ENCODE data around the gene RABEP2. TPM values are rescaled to one million over a fixed set of nuclear protein-coding genes. Genes with fewer than 3 reads are reported as not detected.

The RABEP2 gene
- total RNA-seq, 1 experiment from 2014 or later, result 17.5 TPM

DNA sequence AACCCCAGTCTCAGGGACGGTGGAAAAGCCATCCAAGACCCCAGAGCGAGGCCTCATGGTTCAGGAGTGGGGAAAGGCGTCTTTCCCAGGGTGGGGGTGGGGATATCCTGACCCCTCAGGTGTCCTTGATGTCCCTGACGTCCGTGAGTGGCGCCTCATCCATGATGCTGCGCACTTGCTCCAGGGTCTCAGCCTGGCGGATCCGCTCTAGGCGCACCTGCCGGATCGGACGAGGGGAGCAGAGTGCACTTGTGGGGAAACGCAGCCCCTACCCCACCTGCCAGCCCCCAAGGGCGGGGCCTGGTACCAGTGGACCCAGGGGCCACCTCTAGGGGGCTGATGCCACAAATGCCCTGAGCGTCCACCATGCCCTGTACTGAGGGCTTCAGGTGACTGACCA, 20.2 kb downstream of the RABEP2 start:
- H3K14ac ChIP-seq (ENCODE audit: insufficient read depth, low read length), result no peak overlapping the region
- H3K79me2 ChIP-seq (ENCODE audit: insufficient read depth, low read length), result no peaks in the 10 kb centered on the region
- H4K91ac ChIP-seq (ENCODE audit: insufficient read length, low read depth, low read length), result no peak overlapping the region
- DNase-seq, result no peak
- H3K9ac ChIP-seq (ENCODE audit: extremely low read depth, insufficient read length, low read length), result no peak overlapping the region
- H2BK20ac ChIP-seq (ENCODE audit: low read depth, low read length, poor library complexity, severe bottlenecking), result no peak overlapping the region
- no CpG with 5 or more reads among the region's 16 CpGs for WGBS (ENCODE audit: extremely low coverage, insufficient read length, low lambda C conversion rate)
- H3T11ph ChIP-seq (ENCODE audit: low read length), result no peak overlapping the region
- no peak overlapping the region for H3K4ac ChIP-seq (ENCODE audit: low read depth, low read length)
- no peak overlapping the region for H2BK5ac ChIP-seq (ENCODE audit: insufficient read length, low read length)
- Mint-ChIP-seq H3K27me3 (ENCODE audit: low read depth) (no peaks in the 10 kb centered on the region), H3K4me1 (no peaks in the 10 kb centered on the region; a peak in 1 of 4 replicates), H3K4me3 (no peak overlapping the region), H3K9me3 (no peaks in the 10 kb centered on the region), H3K36me3 (ENCODE audit: insufficient read depth in 1 of 3, low read depth in 3 of 3) (peaks cover 0 to 8% (median 0%) of the 10 kb centered on the region in 3 experiments; a peak in 1 of 7 replicates), H3K27ac (0 out of 7 replicates have a peak overlapping the region, but pooled peaks of 1 of the 3 experiments have one; percentile 76)
- no peak overlapping the region for H2AK5ac ChIP-seq (ENCODE audit: insufficient read length, low read length)
- no peak overlapping the region for H3K56ac ChIP-seq (ENCODE audit: insufficient read length, low read depth, low read length)
- no peak overlapping the region for H2BK15ac ChIP-seq (ENCODE audit: low read depth, low read length)
- no peak overlapping the region for H4K8ac ChIP-seq (replicated peaks; ENCODE audit: insufficient read length, low read depth, low read length)
- no peak overlapping the region for H3K18ac ChIP-seq (ENCODE audit: insufficient read length, low read depth, low read length)
- no peak overlapping the region for H4K5ac ChIP-seq (ENCODE audit: insufficient read length, low read depth, low read length)
- H3K4me1 ChIP-seq (ENCODE audit: insufficient read depth, low read length), result no peaks in the 10 kb centered on the region
- no peak overlapping the region for H2AFZ ChIP-seq (ENCODE audit: low read length)
- H3K27ac ChIP-seq (ENCODE audit: insufficient read length, low read depth, low read length), result no peak overlapping the region
- no peak overlapping the region for H3K4me2 ChIP-seq (ENCODE audit: insufficient read depth, insufficient read length, low read length)
- no peak overlapping the region for H3K23ac ChIP-seq (ENCODE audit: insufficient read length, low read depth, low read length)
- H2BK120ac ChIP-seq (ENCODE audit: low read depth, low read length, poor library complexity, severe bottlenecking), result no peak overlapping the region
- no peaks in the 10 kb centered on the region for H3K9me3 ChIP-seq (ENCODE audit: control insufficient read depth, low read depth, low read length)
- H2BK12ac ChIP-seq (ENCODE audit: insufficient read length, low read depth, low read length), result no peak overlapping the region
- H3K79me1 ChIP-seq (ENCODE audit: insufficient read depth, low read depth, low read length, poor library complexity, severe bottlenecking), result no peaks in the 10 kb centered on the region
- no peaks in the 10 kb centered on the region for H3K23me2 ChIP-seq (ENCODE audit: insufficient read length, low read depth, low read length, poor library complexity, severe bottlenecking)
- TF ChIP-seq, protein P1, sequence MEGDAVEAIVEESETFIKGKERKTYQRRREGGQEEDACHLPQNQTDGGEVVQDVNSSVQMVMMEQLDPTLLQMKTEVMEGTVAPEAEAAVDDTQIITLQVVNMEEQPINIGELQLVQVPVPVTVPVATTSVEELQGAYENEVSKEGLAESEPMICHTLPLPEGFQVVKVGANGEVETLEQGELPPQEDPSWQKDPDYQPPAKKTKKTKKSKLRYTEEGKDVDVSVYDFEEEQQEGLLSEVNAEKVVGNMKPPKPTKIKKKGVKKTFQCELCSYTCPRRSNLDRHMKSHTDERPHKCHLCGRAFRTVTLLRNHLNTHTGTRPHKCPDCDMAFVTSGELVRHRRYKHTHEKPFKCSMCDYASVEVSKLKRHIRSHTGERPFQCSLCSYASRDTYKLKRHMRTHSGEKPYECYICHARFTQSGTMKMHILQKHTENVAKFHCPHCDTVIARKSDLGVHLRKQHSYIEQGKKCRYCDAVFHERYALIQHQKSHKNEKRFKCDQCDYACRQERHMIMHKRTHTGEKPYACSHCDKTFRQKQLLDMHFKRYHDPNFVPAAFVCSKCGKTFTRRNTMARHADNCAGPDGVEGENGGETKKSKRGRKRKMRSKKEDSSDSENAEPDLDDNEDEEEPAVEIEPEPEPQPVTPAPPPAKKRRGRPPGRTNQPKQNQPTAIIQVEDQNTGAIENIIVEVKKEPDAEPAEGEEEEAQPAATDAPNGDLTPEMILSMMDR (conservative IDR thresholded peaks at IDR 0.05), result no peak
- H4K20me1 ChIP-seq (ENCODE audit: control insufficient read depth, insufficient read depth, insufficient read length), result no peaks in the 10 kb centered on the region
- H3K27me3 ChIP-seq (ENCODE audit: insufficient read depth, low read length), result no peaks in the 10 kb centered on the region
